ENCODE results near the gene RPGRIP1L.
A peak's percentile ranks its signal among the peaks of the same experiment; 100 is the strongest.
"Not testable (repeated sequence)": the region's sequence is repeated elsewhere in the genome, so short reads cannot be mapped to it uniquely, and the experiment has no call there.

The RPGRIP1L gene

GRCh38 chr16:53712065-53712464, 8.4 kb upstream of the RPGRIP1L start:
- no peak overlapping the region for H3K27ac ChIP-seq
- TF ChIP-seq CTCF (conservative IDR thresholded peaks at IDR 0.05) = no peak

GRCh38 chr16:53711390-53711789, 7.7 kb upstream of the RPGRIP1L start:
- no peak for TF ChIP-seq CTCF (conservative IDR thresholded peaks at IDR 0.05)
- H3K27ac ChIP-seq = no peak overlapping the region

GRCh38 chr16:53708490-53708889, 4.8 kb upstream of the RPGRIP1L start:
- no peak overlapping the region for H3K27ac ChIP-seq
- no peak for TF ChIP-seq CTCF (conservative IDR thresholded peaks at IDR 0.05)

- no peak overlapping the region for H3K27ac ChIP-seq
- no peak for TF ChIP-seq CTCF (conservative IDR thresholded peaks at IDR 0.05)
These were observed 4.0 kb upstream of the RPGRIP1L start for GRCh38 chr16:53707671-53708070.

GRCh38 chr16:53704445-53704813, 770 bp upstream of the RPGRIP1L start:
- TF ChIP-seq CTCF (conservative IDR thresholded peaks at IDR 0.05) = no peak
- H3K27ac ChIP-seq = peak overlapping the region; percentile 50; the same call in 1 of the 2 replicates

GRCh38 chr16:53698271-53698670, 5.4 kb downstream of the RPGRIP1L start:
- H3K27ac ChIP-seq = not testable (repeated sequence)

- no peak for TF ChIP-seq CTCF (conservative IDR thresholded peaks at IDR 0.05)
- H3K27ac ChIP-seq = no peak overlapping the region
These were observed 8.6 kb downstream of the RPGRIP1L start for GRCh38 chr16:53695070-53695469.

- peak overlapping the region; percentile 38; the same call in 1 of the 2 replicates for H3K27ac ChIP-seq
- no peak for TF ChIP-seq CTCF (conservative IDR thresholded peaks at IDR 0.05)
These were observed 10.3 kb downstream of the RPGRIP1L start for GRCh38 chr16:53693320-53693719.

Measured in VCaP (cell line).